Ascending aorta (tissue), 2 donors: Measurements from ENCODE around the gene ZNF423. TPM values are rescaled to one million over a fixed set of nuclear protein-coding genes. Genes with fewer than 3 reads are reported as not detected.

Experiments
- DNase-seq, 2 donors: peaks; one replicate each; pipeline ENCODE4 v3.0.0-alpha.2; 2019; ENCODE audit warnings: low spot score in 2 of 2
- H3K27ac ChIP-seq, 2 donors: fragments of 200-600 bp; sonication (generic); one replicate each; pipeline ENCODE4 v1.5.1; 2016 to 2017; ENCODE audit warnings: mild to moderate bottlenecking in 1 of 2
- H3K27me3 ChIP-seq: fragments of 200-600 bp; sonication (generic); one replicate; pipeline ENCODE4 v1.5.1; 2017
- H3K36me3 ChIP-seq, 2 donors: fragments of 200-600 bp; sonication (generic); one replicate each; pipeline ENCODE4 v1.5.1; 2016
- H3K4me1 ChIP-seq, 2 donors: fragments of 200-600 bp; sonication (generic); one replicate each; pipeline ENCODE4 v1.5.1; 2016 to 2017; ENCODE audit warnings: mild to moderate bottlenecking in 1 of 2
- H3K4me3 ChIP-seq, 2 donors: fragments of 200-600 bp; sonication (generic); one replicate each; pipeline ENCODE4 v1.5.1; 2016 to 2017; ENCODE audit warnings: mild to moderate bottlenecking in 1 of 2
- H3K9me3 ChIP-seq, 2 donors: fragments of 200-600 bp; sonication (generic); one replicate each; pipeline ENCODE4 v1.5.1; 2016
- CTCF ChIP-seq, 3 experiments: fragments of 200-600 bp in 2 of 3; fragments of 450-650 bp in 1 of 3; sonication (generic) in 2 of 3; IDR thresholded peaks; one replicate each; pipeline ENCODE4 v1.5.1; 2016 to 2019; ENCODE audit warnings: antibody characterized with exemption in 3 of 3, mild to moderate bottlenecking in 1 of 3, moderate library complexity in 1 of 3
- intact Hi-C: fragments of 100-400 bp; cut with DNase I; formaldehyde crosslinking; loops from one replicate; pipeline ENCODE4 v1.15.1; 2023
- total RNA-seq: library from RNA; depleted of rRNA; stranded (reverse); fragments of >200 nt; gene quantifications from one replicate; pipeline ENCODE4 v1.1.0, GENCODE V29; 2016

The ZNF423 gene
- total RNA-seq, 1 donor from 2014 or later, result 42.9 TPM

- no peaks in the 10 kb centered on the region for H3K36me3 ChIP-seq
- no peak overlapping the region for H3K4me3 ChIP-seq
- no peak for TF ChIP-seq CTCF (IDR thresholded peaks at IDR 0.05)
- peaks cover 7 to 20% of the 10 kb centered on the region in 2 donors for H3K4me1 ChIP-seq
- intact Hi-C loops, result loop anchor here (5.0 kb wide), 2 partner anchors 44 to 456 kb away; partner anchors contain the start of gene TENT4B
- DNase-seq, result no peak
- H3K27me3 ChIP-seq, result no peaks in the 10 kb centered on the region
- H3K27ac ChIP-seq, result no peak overlapping the region
- H3K9me3 ChIP-seq, result no peaks in the 10 kb centered on the region
These were observed 160.0 kb downstream of the ZNF423 start for GRCh38 chr16:49695782-49696413.

- Histone ChIP-seq H3K4me1 (peaks cover 0 to 3% of the 10 kb centered on the region in 2 donors), H3K9me3 (no peaks in the 10 kb centered on the region), H3K36me3 (no peaks in the 10 kb centered on the region), H3K27ac (no peak overlapping the region), H3K4me3 (no peak overlapping the region), H3K27me3 (no peaks in the 10 kb centered on the region)
- no peak for DNase-seq
- intact Hi-C loops, result no loop called here
- TF ChIP-seq CTCF (IDR thresholded peaks at IDR 0.05), result no peak
These were observed 162.5 kb downstream of the ZNF423 start for GRCh38 chr16:49693445-49693844.

- no peak overlapping the region for H3K4me3 ChIP-seq
- no peak for DNase-seq
- H3K27ac ChIP-seq, result no peak overlapping the region
- H3K4me1 ChIP-seq, result no peaks in the 10 kb centered on the region
- no peak for TF ChIP-seq CTCF (IDR thresholded peaks at IDR 0.05)
- intact Hi-C loops, result no loop called here
- H3K27me3 ChIP-seq, result no peaks in the 10 kb centered on the region
- no peaks in the 10 kb centered on the region for H3K36me3 ChIP-seq
- H3K9me3 ChIP-seq, result no peaks in the 10 kb centered on the region
These were observed 165.1 kb downstream of the ZNF423 start for GRCh38 chr16:49690778-49691177.

- intact Hi-C loops, result no loop called here
- H3K9me3 ChIP-seq, result no peaks in the 10 kb centered on the region
These were observed 167.7 kb downstream of the ZNF423 start for GRCh38 chr16:49688036-49688697.

GRCh38 chr16:49687476-49688002, 168.4 kb downstream of the ZNF423 start:
- H3K27ac ChIP-seq, result no peak overlapping the region
- H3K36me3 ChIP-seq, result no peaks in the 10 kb centered on the region
- no peaks in the 10 kb centered on the region for H3K27me3 ChIP-seq
- H3K9me3 ChIP-seq, result no peaks in the 10 kb centered on the region
- no peak for TF ChIP-seq CTCF (IDR thresholded peaks at IDR 0.05)
- intact Hi-C loops, result no loop called here
- no peaks in the 10 kb centered on the region for H3K4me1 ChIP-seq
- DNase-seq, result no peak
- no peak overlapping the region for H3K4me3 ChIP-seq

More at GRCh38 chr16:49688036-49688697, 167.7 kb downstream of the ZNF423 start:
- no peak for TF ChIP-seq CTCF (IDR thresholded peaks at IDR 0.05)
- no peak for DNase-seq
- Histone ChIP-seq H3K4me3 (no peak overlapping the region), H3K27ac (no peak overlapping the region), H3K4me1 (no peaks in the 10 kb centered on the region), H3K27me3 (no peaks in the 10 kb centered on the region), H3K36me3 (no peaks in the 10 kb centered on the region)
